H9 (cell line): ENCODE measurements around the gene DYNLT4. TPM values are rescaled to one million over a fixed set of nuclear protein-coding genes. Genes with fewer than 3 reads are reported as not detected.

ENCODE experiments used
- DNase-seq: peaks from one replicate; pipeline ENCODE4 v3.0.0-alpha.2; 2017
- H2AFZ ChIP-seq: one replicate; pipeline ENCODE4 v1.6.1; 2013; ENCODE audit warnings: mild to moderate bottlenecking, low read length, control low read depth, moderate library complexity
- H2AK5ac ChIP-seq: 2 replicates; pipeline ENCODE4 v1.6.1; 2013; ENCODE audit warnings: low read length, control low read depth, mixed read lengths; ENCODE audit not compliant: insufficient read length
- H2BK120ac ChIP-seq: one replicate; pipeline ENCODE4 v1.6.1; 2013; ENCODE audit warnings: low read depth, mild to moderate bottlenecking, low read length, control low read depth, inconsistent platforms; ENCODE audit not compliant: poor library complexity, severe bottlenecking
- H2BK12ac ChIP-seq: 2 replicates; pipeline ENCODE4 v1.6.1; 2013; ENCODE audit warnings: low read length, control low read depth, mixed read lengths, low read depth; ENCODE audit not compliant: insufficient read length
- H2BK15ac ChIP-seq: 2 replicates; pipeline ENCODE4 v1.6.1; 2013; ENCODE audit warnings: low read depth, low read length, control low read depth
- H2BK20ac ChIP-seq: one replicate; pipeline ENCODE4 v1.6.1; 2013; ENCODE audit warnings: low read depth, mild to moderate bottlenecking, low read length, control low read depth, inconsistent platforms; ENCODE audit not compliant: poor library complexity, severe bottlenecking
- H2BK5ac ChIP-seq: 2 replicates; pipeline ENCODE4 v1.6.1; 2013; ENCODE audit warnings: low read length, control low read depth, mixed read lengths; ENCODE audit not compliant: insufficient read length
- H3K14ac ChIP-seq: 2 replicates; pipeline ENCODE4 v1.6.1; 2013; ENCODE audit warnings: low read length, control low read depth; ENCODE audit not compliant: insufficient read depth
- H3K18ac ChIP-seq: 2 replicates; pipeline ENCODE4 v1.6.1; 2013; ENCODE audit warnings: low read depth, mild to moderate bottlenecking, mixed read lengths, low read length, control low read depth; ENCODE audit not compliant: insufficient read length
- H3K23ac ChIP-seq: 2 replicates; pipeline ENCODE4 v1.6.1; 2013; ENCODE audit warnings: low read length, control low read depth, mixed read lengths, low read depth; ENCODE audit not compliant: insufficient read length
- H3K23me2 ChIP-seq: 2 replicates; pipeline ENCODE4 v1.6.1; 2013; ENCODE audit warnings: low read depth, mild to moderate bottlenecking, mixed read lengths, low read length, control low read depth; ENCODE audit not compliant: insufficient read length, poor library complexity, severe bottlenecking
- H3K27ac ChIP-seq: 2 replicates; pipeline ENCODE4 v1.5.1; 2013; ENCODE audit warnings: low read length, control low read depth, mixed read lengths, low read depth; ENCODE audit not compliant: insufficient read length
- H3K27me3 ChIP-seq: 2 replicates; pipeline ENCODE4 v1.6.1; 2013; ENCODE audit warnings: low read length, control low read depth, inconsistent platforms; ENCODE audit not compliant: insufficient read depth
- H3K4ac ChIP-seq: 2 replicates; pipeline ENCODE4 v1.6.1; 2013; ENCODE audit warnings: low read depth, mild to moderate bottlenecking, control low read depth, inconsistent platforms, low read length, moderate library complexity
- H3K4me1 ChIP-seq: 2 replicates; pipeline ENCODE4 v1.6.1; 2013; ENCODE audit warnings: low read length, control low read depth, inconsistent platforms; ENCODE audit not compliant: insufficient read depth
- H3K4me2 ChIP-seq: 2 replicates; pipeline ENCODE4 v1.6.1; 2013; ENCODE audit warnings: low read length, control low read depth, mixed read lengths; ENCODE audit not compliant: insufficient read length, insufficient read depth
- H3K56ac ChIP-seq: 2 replicates; pipeline ENCODE4 v1.6.1; 2013; ENCODE audit warnings: low read depth, mild to moderate bottlenecking, mixed read lengths, low read length, control low read depth; ENCODE audit not compliant: insufficient read length
- H3K79me1 ChIP-seq: 2 replicates; pipeline ENCODE4 v1.6.1; 2013; ENCODE audit warnings: low read depth, mild to moderate bottlenecking, moderate library complexity, low read length, control low read depth, inconsistent platforms; ENCODE audit not compliant: insufficient read depth, poor library complexity, severe bottlenecking
- H3K79me2 ChIP-seq: 2 replicates; pipeline ENCODE4 v1.6.1; 2013; ENCODE audit warnings: low read length, control low read depth, inconsistent platforms; ENCODE audit not compliant: insufficient read depth
- H3K9ac ChIP-seq: 2 replicates; pipeline ENCODE4 v1.6.1; 2013; ENCODE audit warnings: low read length, control low read depth, mixed read lengths; ENCODE audit not compliant: insufficient read length; ENCODE audit errors: extremely low read depth
- H3K9me3 ChIP-seq: one replicate; pipeline ENCODE4 v1.6.1; 2013; ENCODE audit warnings: low read depth, low read length, inconsistent platforms; ENCODE audit not compliant: control insufficient read depth
- H3T11ph ChIP-seq: one replicate; pipeline ENCODE4 v1.6.1; 2013; ENCODE audit warnings: mild to moderate bottlenecking, low read length, control low read depth, inconsistent platforms
- H4K20me1 ChIP-seq: one replicate; pipeline ENCODE4 v1.6.1; 2013; ENCODE audit not compliant: control insufficient read depth, insufficient read length, insufficient read depth
- H4K5ac ChIP-seq: 2 replicates; pipeline ENCODE4 v1.6.1; 2013; ENCODE audit warnings: low read depth, mild to moderate bottlenecking, mixed read lengths, low read length, control low read depth; ENCODE audit not compliant: insufficient read length
- H4K8ac ChIP-seq: replicated peaks from 2 replicates; pipeline ENCODE4 v1.6.1; 2013; ENCODE audit warnings: low read length, control low read depth, mixed read lengths, low read depth; ENCODE audit not compliant: insufficient read length
- H4K91ac ChIP-seq: 2 replicates; pipeline ENCODE4 v1.6.1; 2013; ENCODE audit warnings: low read depth, mild to moderate bottlenecking, moderate library complexity, mixed read lengths, low read length, control low read depth; ENCODE audit not compliant: insufficient read length
- H3K27ac Mint-ChIP-seq, 3 experiments: 2 replicates in 2 of 3; 3 replicates in 1 of 3; pipeline ENCODE4 v1.8.0; 2020 to 2021; ENCODE audit warnings: mixed read lengths in 3 of 3, mild to moderate bottlenecking in 1 of 3, moderate library complexity in 1 of 3
- H3K27me3 Mint-ChIP-seq: 2 replicates; pipeline ENCODE4 v1.8.0; 2021; ENCODE audit warnings: low read depth, mild to moderate bottlenecking, moderate library complexity, mixed read lengths
- H3K36me3 Mint-ChIP-seq, 3 experiments: 2 replicates in 2 of 3; 3 replicates in 1 of 3; pipeline ENCODE4 v1.8.0; 2020 to 2021; ENCODE audit warnings: low read depth in 3 of 3, mixed read lengths in 3 of 3; ENCODE audit not compliant: insufficient read depth in 1 of 3
- H3K4me1 Mint-ChIP-seq, 2 experiments: 2 replicates each; pipeline ENCODE4 v1.8.0; 2020; ENCODE audit warnings: mixed read lengths in 2 of 2
- H3K4me3 Mint-ChIP-seq, 2 experiments: 2 replicates in 1 of 2; 3 replicates in 1 of 2; pipeline ENCODE4 v1.8.0; 2020 to 2021; ENCODE audit warnings: mild to moderate bottlenecking in 2 of 2, mixed read lengths in 2 of 2, moderate library complexity in 1 of 2
- H3K9me3 Mint-ChIP-seq, 2 experiments: 2 replicates in 1 of 2; 3 replicates in 1 of 2; pipeline ENCODE4 v1.8.0; 2020; ENCODE audit warnings: mild to moderate bottlenecking in 2 of 2, mixed read lengths in 2 of 2, moderate library complexity in 1 of 2
- WGBS: extraction: QIAGEN DNeasy Blood & Tissue Kit; methylation state at CpG from one replicate; pipeline ENCODE4 v1.1.7; 2013; ENCODE audit warnings: missing lambda C conversion rate, low lambda C conversion rate, mixed read lengths; ENCODE audit not compliant: insufficient read length; ENCODE audit errors: extremely low coverage; 5-methylcytosine and 5-hydroxymethylcytosine counted together
- total RNA-seq: library from RNA; stranded (reverse); gene quantifications from 2 replicates; pipeline ENCODE4 v1.2.1, GENCODE V29; 2021
- TF ChIP-seq, protein P1 (sequence below): fragments of 200-600 bp; sonication (generic); conservative IDR thresholded peaks from 3 replicates; pipeline ENCODE4 v1.8.0; 2021; ENCODE audit warnings: antibody characterized with exemption, mild to moderate bottlenecking

Gene DYNLT4
- total RNA-seq, 1 experiment from 2014 or later = not detected

DNA sequence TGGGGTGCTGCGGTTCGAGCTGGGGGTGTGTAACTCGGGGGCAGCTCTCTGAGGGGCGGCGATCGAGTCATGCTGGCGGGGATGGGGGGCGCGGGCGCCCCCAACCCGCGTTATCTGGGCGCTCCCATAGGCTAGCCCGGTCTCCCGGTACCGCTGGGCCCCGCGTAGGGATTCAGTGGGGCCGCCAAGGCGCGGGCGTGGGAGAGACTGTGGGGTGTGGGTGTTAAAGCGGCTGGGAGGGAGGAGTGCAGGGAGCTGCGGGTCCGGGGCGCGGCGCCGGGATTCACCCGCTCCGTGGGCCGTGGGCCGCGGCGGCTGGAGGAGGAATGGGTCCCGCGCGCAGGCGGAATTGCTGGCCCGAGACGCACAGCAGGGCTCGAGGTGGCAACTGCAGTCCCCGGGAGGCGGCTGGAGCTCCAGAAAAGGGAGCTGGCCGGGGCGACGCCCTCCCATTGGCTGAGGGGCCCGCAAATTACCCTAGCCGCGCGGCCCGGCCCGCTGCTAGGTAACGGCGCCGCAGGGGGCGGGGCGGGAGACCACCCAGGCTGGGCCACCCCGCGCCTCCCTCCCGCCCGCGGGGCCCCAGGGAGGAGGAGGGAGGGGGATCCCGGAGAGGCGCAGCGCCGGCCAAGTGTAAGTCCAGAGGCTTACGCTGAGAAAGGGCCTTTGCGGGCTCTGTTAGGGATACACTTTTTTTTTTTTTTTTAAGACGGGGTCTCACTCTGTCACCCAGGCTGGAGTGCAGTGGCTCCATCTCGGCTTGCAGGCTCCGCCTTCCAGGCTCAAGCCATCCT, 35.9 kb upstream of the DYNLT4 start, which contains the start of gene PTCH2:
TSS of gene PTCH2 (minus strand) at position 392 of the 794 bp plus-strand sequence. CDS start at position 71, 321 bp downstream.
- Histone ChIP-seq H3K9ac (no peak within 1 kb of the TSS), H2BK20ac (no peak within 1 kb of the TSS), H4K20me1 (no peaks in the 10 kb centered on the region), H4K8ac (no peak within 1 kb of the TSS), H4K91ac (no peak within 1 kb of the TSS), H3K4ac (no peak within 1 kb of the TSS), H3K27me3 (peaks cover 2% of the 10 kb centered on the region; the same call in 1 of the 2 replicates), H2BK15ac (no peak within 1 kb of the TSS), H3K14ac (no peak within 1 kb of the TSS; the same call in 1 of the 2 replicates), H2AK5ac (no peak within 1 kb of the TSS), H3K23me2 (peaks cover 11% of the 10 kb centered on the region), H2BK12ac (no peak within 1 kb of the TSS), H3K79me1 (no peaks in the 10 kb centered on the region), H4K5ac (no peak within 1 kb of the TSS), H3K9me3 (no peaks in the 10 kb centered on the region), H3K56ac (no peak within 1 kb of the TSS), H3K79me2 (no peaks in the 10 kb centered on the region), H3K18ac (no peak within 1 kb of the TSS), H3K27ac (no peak within 1 kb of the TSS), H3K4me2 (peak within 1 kb of the TSS; percentile 43), H3K4me1 (no peaks in the 10 kb centered on the region), H2BK5ac (no peak within 1 kb of the TSS), H2AFZ (no peak within 1 kb of the TSS), H3K23ac (no peak within 1 kb of the TSS), H2BK120ac (no peak within 1 kb of the TSS), H3T11ph (no peak within 1 kb of the TSS)
- Mint-ChIP-seq H3K27ac (no peak within 1 kb of the TSS), H3K36me3 (no peaks in the 10 kb centered on the region), H3K4me3 (peak within 1 kb of the TSS; percentile 68 to 80), H3K4me1 (peaks cover 3% of the 10 kb centered on the region in 2 experiments; a peak in 2 of 4 replicates), H3K27me3 (peaks cover 18% of the 10 kb centered on the region), H3K9me3 (no peaks in the 10 kb centered on the region)
- TF ChIP-seq, protein P1, sequence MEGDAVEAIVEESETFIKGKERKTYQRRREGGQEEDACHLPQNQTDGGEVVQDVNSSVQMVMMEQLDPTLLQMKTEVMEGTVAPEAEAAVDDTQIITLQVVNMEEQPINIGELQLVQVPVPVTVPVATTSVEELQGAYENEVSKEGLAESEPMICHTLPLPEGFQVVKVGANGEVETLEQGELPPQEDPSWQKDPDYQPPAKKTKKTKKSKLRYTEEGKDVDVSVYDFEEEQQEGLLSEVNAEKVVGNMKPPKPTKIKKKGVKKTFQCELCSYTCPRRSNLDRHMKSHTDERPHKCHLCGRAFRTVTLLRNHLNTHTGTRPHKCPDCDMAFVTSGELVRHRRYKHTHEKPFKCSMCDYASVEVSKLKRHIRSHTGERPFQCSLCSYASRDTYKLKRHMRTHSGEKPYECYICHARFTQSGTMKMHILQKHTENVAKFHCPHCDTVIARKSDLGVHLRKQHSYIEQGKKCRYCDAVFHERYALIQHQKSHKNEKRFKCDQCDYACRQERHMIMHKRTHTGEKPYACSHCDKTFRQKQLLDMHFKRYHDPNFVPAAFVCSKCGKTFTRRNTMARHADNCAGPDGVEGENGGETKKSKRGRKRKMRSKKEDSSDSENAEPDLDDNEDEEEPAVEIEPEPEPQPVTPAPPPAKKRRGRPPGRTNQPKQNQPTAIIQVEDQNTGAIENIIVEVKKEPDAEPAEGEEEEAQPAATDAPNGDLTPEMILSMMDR = no peak
- peak; percentile 92 for DNase-seq
- WGBS = no CpG with 5 or more reads among the region's 72 CpGs
